HUES6 (cell line): ENCODE measurements around the gene SCFD2.

Experiments
- H3K27ac ChIP-seq: 2 replicates; pipeline ENCODE4 v1.7.0; 2013; ENCODE audit warnings: low read depth, mild to moderate bottlenecking, low read length, inconsistent platforms
- H3K27me3 ChIP-seq: 2 replicates; pipeline ENCODE4 v1.6.1; 2013; ENCODE audit warnings: low read length; ENCODE audit not compliant: control insufficient read depth, insufficient read depth
- H3K36me3 ChIP-seq: 2 replicates; pipeline ENCODE4 v1.6.1; 2013; ENCODE audit warnings: low read length; ENCODE audit not compliant: control insufficient read depth, insufficient read depth
- H3K4me1 ChIP-seq: 2 replicates; pipeline ENCODE4 v1.6.1; 2013; ENCODE audit warnings: low read length; ENCODE audit not compliant: control insufficient read depth, insufficient read depth
- H3K4me3 ChIP-seq: 2 replicates; pipeline ENCODE4 v1.5.1; 2013; ENCODE audit warnings: low read depth, low read length
- H3K9ac ChIP-seq: one replicate; pipeline ENCODE4 v1.6.1; 2013; ENCODE audit warnings: mild to moderate bottlenecking, low read length
- H3K9me3 ChIP-seq: 2 replicates; pipeline ENCODE4 v1.6.1; 2013; ENCODE audit warnings: low read depth, low read length; ENCODE audit not compliant: control insufficient read depth, insufficient read depth

The SCFD2 gene

GRCh38 chr4:52863324-52863723, 502.5 kb downstream of the SCFD2 start:
- Histone ChIP-seq H3K4me1 (peaks cover 54% of the 10 kb centered on the region), H3K9ac (peak overlapping the region; percentile 98), H3K4me3 (peak overlapping the region; percentile 94)

GRCh38 chr4:52862639-52863161, 503.2 kb downstream of the SCFD2 start:
- H3K36me3 ChIP-seq, result peaks cover 51% of the 10 kb centered on the region
- H3K4me1 ChIP-seq, result peaks cover 52% of the 10 kb centered on the region
- H3K9ac ChIP-seq, result peak overlapping the region; percentile 98
- peaks cover 14% of the 10 kb centered on the region for H3K9me3 ChIP-seq
- peak overlapping the region; percentile 94 for H3K4me3 ChIP-seq
- no peaks in the 10 kb centered on the region for H3K27me3 ChIP-seq
- H3K27ac ChIP-seq, result peak overlapping the region; percentile 93

More at GRCh38 chr4:52863324-52863723, 502.5 kb downstream of the SCFD2 start:
- H3K36me3 ChIP-seq, result peaks cover 49% of the 10 kb centered on the region
- H3K9me3 ChIP-seq, result peaks cover 7% of the 10 kb centered on the region
- H3K27me3 ChIP-seq, result no peaks in the 10 kb centered on the region
- H3K27ac ChIP-seq, result peak overlapping the region; percentile 93; the same call in 1 of the 2 replicates

GRCh38 chr4:52861879-52862616, 503.8 kb downstream of the SCFD2 start, which contains the start of gene RASL11B:
Gene RASL11B, plus strand, starts transcription at chr4:52862317. Its CDS starts 191 bp downstream, at chr4:52862508.
- no peaks in the 10 kb centered on the region for H3K27me3 ChIP-seq
- peaks cover 45% of the 10 kb centered on the region for H3K36me3 ChIP-seq
- H3K9me3 ChIP-seq, result peaks cover 19% of the 10 kb centered on the region
- H3K4me1 ChIP-seq, result peaks cover 47% of the 10 kb centered on the region
- peak within 1 kb of the TSS; percentile 94 for H3K4me3 ChIP-seq
- peak within 1 kb of the TSS; percentile 93 for H3K27ac ChIP-seq
- H3K9ac ChIP-seq, result peak within 1 kb of the TSS; percentile 98

GRCh38 chr4:52861171-52861823, 504.6 kb downstream of the SCFD2 start:
- Histone ChIP-seq H3K4me1 (peaks cover 45% of the 10 kb centered on the region), H3K36me3 (peaks cover 37% of the 10 kb centered on the region), H3K4me3 (peak overlapping the region; percentile 94), H3K27me3 (no peaks in the 10 kb centered on the region), H3K27ac (peak overlapping the region; percentile 72; the same call in 1 of the 2 replicates), H3K9ac (peak overlapping the region; percentile 83), H3K9me3 (peaks cover 23% of the 10 kb centered on the region)

- peaks cover 39% of the 10 kb centered on the region for H3K4me1 ChIP-seq
- peaks cover 28% of the 10 kb centered on the region for H3K36me3 ChIP-seq
- no peak overlapping the region for H3K4me3 ChIP-seq
- H3K27me3 ChIP-seq, result no peaks in the 10 kb centered on the region
- H3K9ac ChIP-seq, result no peak overlapping the region
- peaks cover 23% of the 10 kb centered on the region for H3K9me3 ChIP-seq
- no peak overlapping the region for H3K27ac ChIP-seq
Observed at GRCh38 chr4:52860361-52860760, 505.5 kb downstream of the SCFD2 start.

GRCh38 chr4:52856801-52857200, 509.1 kb downstream of the SCFD2 start:
- peaks cover 23% of the 10 kb centered on the region for H3K9me3 ChIP-seq
- no peak overlapping the region for H3K9ac ChIP-seq
- H3K27me3 ChIP-seq, result no peaks in the 10 kb centered on the region
- no peak overlapping the region for H3K4me3 ChIP-seq
- 0 out of 2 replicates have a peak, but pooled peaks cover 3% of the 10 kb centered on the region for H3K36me3 ChIP-seq
- H3K4me1 ChIP-seq, result peaks cover 33% of the 10 kb centered on the region
- H3K27ac ChIP-seq, result no peak overlapping the region

- Histone ChIP-seq H3K36me3 (0 out of 2 replicates have a peak, but pooled peaks cover 3% of the 10 kb centered on the region), H3K4me1 (peaks cover 11% of the 10 kb centered on the region), H3K9ac (no peak overlapping the region), H3K27ac (no peak overlapping the region), H3K9me3 (peaks cover 16% of the 10 kb centered on the region), H3K4me3 (no peak overlapping the region), H3K27me3 (no peaks in the 10 kb centered on the region)
Observed at GRCh38 chr4:52853351-52853750, 512.5 kb downstream of the SCFD2 start.

GRCh38 chr4:52852711-52853110, 513.1 kb downstream of the SCFD2 start:
- Histone ChIP-seq H3K27me3 (no peaks in the 10 kb centered on the region), H3K36me3 (no peaks in the 10 kb centered on the region), H3K4me3 (no peak overlapping the region), H3K9ac (no peak overlapping the region), H3K4me1 (peaks cover 13% of the 10 kb centered on the region), H3K27ac (no peak overlapping the region), H3K9me3 (peaks cover 9% of the 10 kb centered on the region)

- Histone ChIP-seq H3K9me3 (peaks cover 4% of the 10 kb centered on the region), H3K9ac (no peak overlapping the region), H3K4me3 (no peak overlapping the region), H3K27ac (no peak overlapping the region), H3K27me3 (no peaks in the 10 kb centered on the region), H3K36me3 (no peaks in the 10 kb centered on the region), H3K4me1 (peaks cover 13% of the 10 kb centered on the region)
Observed at GRCh38 chr4:52852041-52852440, 513.8 kb downstream of the SCFD2 start.

GRCh38 chr4:52850406-52851124, 515.3 kb downstream of the SCFD2 start:
- Histone ChIP-seq H3K4me3 (no peak overlapping the region), H3K27ac (no peak overlapping the region), H3K36me3 (no peaks in the 10 kb centered on the region), H3K4me1 (peaks cover 13% of the 10 kb centered on the region), H3K9ac (no peak overlapping the region), H3K9me3 (no peaks in the 10 kb centered on the region), H3K27me3 (no peaks in the 10 kb centered on the region)
